ENCODE data around the gene RPL13. TPM values are rescaled to one million over a fixed set of nuclear protein-coding genes. Genes with fewer than 3 reads are reported as not detected.

Gene RPL13
- total and polyA plus RNA-seq, 2 of the 4 experiments (the other 2 are of a cell fraction): 2,098 to 3,527 TPM

Small RNA genes within 50 kb of the gene (microRNA-seq; reads per million reads assigned to microRNA genes)
- not detected for gene SNORD68 (ENCODE audit: insufficient read depth, insufficient read length)

Small RNA genes within 50 kb of the gene (small RNA-seq; reads per million reads assigned to genes)
- 0 reads per million in 5 experiments for gene SNORD68

Other genes with a start within 250 kb of the RPL13 start
- gene ANKRD11, start 70.1 kb upstream of the RPL13 start, total RNA-seq (2012; rRNA removed): 28.1 and 46.8 TPM in 2 replicates
- 67.8 and 71.9 TPM in 2 replicates for gene ANKRD11, start 70.1 kb upstream of the RPL13 start, polyA plus RNA-seq (2012; rRNA removed)
- gene SPG7, start 52.3 kb upstream of the RPL13 start, total RNA-seq (2012; rRNA removed): 95.3 and 96.8 TPM in 2 replicates
- 82.8 and 94.6 TPM in 2 replicates for gene SPG7, start 52.3 kb upstream of the RPL13 start, polyA plus RNA-seq (2012; rRNA removed)
- gene CPNE7, start 15.1 kb downstream of the RPL13 start, total RNA-seq (2012; rRNA removed): 5.0 and 5.4 TPM in 2 replicates
- gene CPNE7, start 15.1 kb downstream of the RPL13 start, polyA plus RNA-seq (2012; rRNA removed): 17.4 and 17.7 TPM in 2 replicates
- gene DPEP1, start 53.0 kb downstream of the RPL13 start, total RNA-seq (2012; rRNA removed): not detected in 2 replicates
- not detected in 2 replicates for gene DPEP1, start 53.0 kb downstream of the RPL13 start, polyA plus RNA-seq (2012; rRNA removed)
- 99.8 and 113 TPM in 2 replicates for gene CHMP1A, start 97.0 kb downstream of the RPL13 start, total RNA-seq (2012; rRNA removed)
- 97.3 and 112 TPM in 2 replicates for gene CHMP1A, start 97.0 kb downstream of the RPL13 start, polyA plus RNA-seq (2012; rRNA removed)
- gene SPATA33, start 97.2 kb downstream of the RPL13 start, total RNA-seq (2012; rRNA removed): 0.90 and 1.1 TPM in 2 replicates
- 3.2 and 3.4 TPM in 2 replicates for gene SPATA33, start 97.2 kb downstream of the RPL13 start, polyA plus RNA-seq (2012; rRNA removed)
- gene CDK10, start 126.0 kb downstream of the RPL13 start, total RNA-seq (2012; rRNA removed): 18.6 and 19.5 TPM in 2 replicates
- 61.8 and 65.3 TPM in 2 replicates for gene CDK10, start 126.0 kb downstream of the RPL13 start, polyA plus RNA-seq (2012; rRNA removed)
- gene SPATA2L, start 141.0 kb downstream of the RPL13 start, total RNA-seq (2012; rRNA removed): 4.8 and 5.0 TPM in 2 replicates
- 6.9 and 8.8 TPM in 2 replicates for gene SPATA2L, start 141.0 kb downstream of the RPL13 start, polyA plus RNA-seq (2012; rRNA removed)
- 1.8 and 1.9 TPM in 2 replicates for gene VPS9D1, start 160.2 kb downstream of the RPL13 start, total RNA-seq (2012; rRNA removed)
- gene VPS9D1, start 160.2 kb downstream of the RPL13 start, polyA plus RNA-seq (2012; rRNA removed): 20.3 and 27.0 TPM in 2 replicates
- 4.1 and 4.2 TPM in 2 replicates for gene ZNF276, start 160.9 kb downstream of the RPL13 start, total RNA-seq (2012; rRNA removed)
- gene ZNF276, start 160.9 kb downstream of the RPL13 start, polyA plus RNA-seq (2012; rRNA removed): 18.6 and 19.1 TPM in 2 replicates

All from IMR-90 (cell line).